ENCODE results near the gene MRPS25.

DNA sequence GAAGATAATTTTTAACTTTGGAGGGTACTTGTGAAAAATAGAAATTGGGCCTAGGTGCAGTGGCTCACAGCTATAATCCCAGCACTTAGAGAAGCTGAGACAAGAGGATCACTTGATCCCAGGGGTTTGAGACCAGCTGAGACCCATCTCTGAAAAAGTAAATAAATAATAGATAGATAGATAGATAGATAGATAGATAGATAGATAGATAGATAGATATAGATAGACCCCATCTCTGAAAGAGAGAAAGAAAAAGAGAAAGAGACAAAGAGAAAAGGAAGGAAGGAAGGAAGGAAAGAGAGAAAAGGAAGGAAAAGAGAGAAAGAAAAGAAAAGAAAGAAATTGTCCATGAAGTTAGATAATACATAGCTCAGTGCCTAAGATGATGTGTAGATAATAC lies 35.5 kb downstream of the MRPS25 start:
- no peak for TF ChIP-seq CTCF (IDR thresholded peaks at IDR 0.05; ENCODE audit: borderline replicate concordance, extremely low read depth, low read length, poor library complexity, severe bottlenecking)
- TF ChIP-seq EZH2 (IDR thresholded peaks at IDR 0.05; ENCODE audit: borderline replicate concordance, low read depth, low read length, severe bottlenecking), result no peak
